8988T (cell line): ENCODE results near the gene USP34.
"Not testable (repeated sequence)": the region's sequence is repeated elsewhere in the genome, so short reads cannot be mapped to it uniquely, and the experiment has no call there.

ENCODE experiments used
- DNase-seq: peaks from one replicate; pipeline ENCODE4 v3.0.0; 2011

The USP34 gene

GRCh38 chr2:61233581-61233980, 237.3 kb downstream of the USP34 start:
- DNase-seq, result no peak

- no peak for DNase-seq
Observed at GRCh38 chr2:61229936-61230335, 241.0 kb downstream of the USP34 start.

DNA sequence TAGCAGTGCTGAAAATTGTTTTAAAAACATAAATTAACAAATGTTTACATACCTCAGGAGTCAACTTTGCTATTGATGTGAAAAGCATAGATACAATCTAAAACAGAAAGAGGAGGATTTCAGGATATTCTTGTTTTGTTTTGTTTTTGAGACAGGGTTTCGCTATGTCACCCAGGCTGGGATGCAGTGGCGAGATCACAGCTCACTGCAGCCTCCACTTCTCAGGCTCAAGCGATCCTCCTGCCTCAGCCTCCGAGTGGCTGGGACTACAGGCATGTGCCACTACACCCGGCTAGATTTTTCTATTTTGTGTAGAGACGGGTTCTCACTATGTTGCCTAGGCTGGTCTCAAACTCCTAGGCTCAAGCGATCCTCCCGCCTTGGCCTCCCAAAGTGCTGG, 248.3 kb downstream of the USP34 start:
- no peak for DNase-seq

DNA sequence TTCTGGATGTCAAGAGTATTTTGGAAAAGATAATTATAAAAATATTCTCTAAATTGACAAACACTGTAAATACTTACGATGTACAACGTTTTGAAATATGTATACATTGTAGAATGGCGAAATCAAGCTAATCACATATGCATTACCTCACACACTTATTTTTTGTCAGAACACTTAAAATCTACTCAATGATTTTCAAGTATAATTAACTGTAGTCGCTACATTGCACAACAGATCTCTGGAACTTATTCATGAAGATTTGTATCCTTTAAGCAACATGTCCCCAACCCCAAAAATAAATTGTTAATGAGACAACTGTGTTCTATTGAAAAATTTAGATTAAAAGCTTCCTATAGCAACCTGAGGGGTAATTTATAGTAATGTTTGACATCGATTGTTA, 249.1 kb downstream of the USP34 start:
- no peak for DNase-seq

GRCh38 chr2:61220768-61221167, 250.1 kb downstream of the USP34 start:
- no peak for DNase-seq

DNA sequence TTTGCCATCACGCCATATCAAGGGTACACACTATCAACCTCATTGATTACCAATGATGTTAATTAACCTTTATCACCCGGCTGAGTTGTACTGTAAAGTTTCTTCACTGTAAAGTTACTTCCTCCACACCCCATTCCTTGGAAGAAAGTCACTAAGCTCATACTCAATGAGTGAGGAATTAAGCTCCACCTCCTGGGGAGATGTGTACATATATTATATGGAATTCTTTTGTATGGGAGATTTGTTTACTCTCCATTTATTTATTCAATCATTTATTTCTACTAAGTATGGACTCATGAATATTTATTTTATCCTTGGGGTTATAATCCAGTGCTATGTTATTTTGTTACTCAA, 252.1 kb downstream of the USP34 start:
- no peak for DNase-seq

GRCh38 chr2:61218076-61218816, 252.6 kb downstream of the USP34 start:
- DNase-seq, result no peak

GRCh38 chr2:61214171-61214570, 256.7 kb downstream of the USP34 start:
- DNase-seq, result no peak

GRCh38 chr2:61210332-61210981, 260.4 kb downstream of the USP34 start:
- DNase-seq, result no peak

DNA sequence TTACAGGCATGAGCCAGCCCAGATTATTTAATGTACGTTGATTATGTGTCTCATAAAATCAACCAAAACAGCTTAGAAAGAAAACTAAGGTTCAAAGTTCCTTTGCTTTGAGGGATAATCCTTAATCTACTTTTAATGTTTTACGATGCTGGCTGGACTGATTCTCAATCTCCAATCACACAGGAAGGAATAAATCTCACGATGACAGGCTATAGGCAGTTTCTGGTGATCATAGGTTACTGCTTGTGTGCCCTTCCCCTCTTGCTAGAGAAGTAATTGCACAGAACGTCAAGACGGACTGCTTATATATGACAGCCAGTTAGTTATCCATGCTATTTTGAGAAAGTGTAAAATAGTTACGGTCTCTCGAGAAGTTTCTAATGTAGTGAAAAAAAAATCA, 265.8 kb downstream of the USP34 start:
- no peak for DNase-seq

DNA sequence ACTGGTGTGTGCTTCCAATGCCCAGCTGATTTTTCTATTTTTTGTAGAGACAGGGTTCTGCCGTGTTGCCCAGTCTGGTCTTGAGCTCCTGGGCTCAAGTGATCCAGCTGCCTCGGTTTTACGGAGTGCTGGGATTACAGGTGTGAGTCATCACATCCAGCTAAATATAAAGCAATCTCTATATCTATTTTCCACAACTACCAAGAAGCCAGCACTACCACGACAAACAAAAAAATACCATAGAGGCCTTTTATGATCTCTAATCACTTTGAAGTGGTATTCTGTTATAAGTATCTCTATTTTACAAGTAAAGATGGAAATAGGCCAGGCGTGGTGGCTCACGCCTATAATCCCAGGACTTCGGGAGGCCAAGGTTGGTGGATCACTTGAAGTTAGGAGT, 274.2 kb downstream of the USP34 start:
- no peak for DNase-seq

GRCh38 chr2:61194646-61195045, 276.2 kb downstream of the USP34 start:
- DNase-seq, result not testable (repeated sequence)

GRCh38 chr2:61193670-61194561, 277.0 kb downstream of the USP34 start:
- no peak for DNase-seq

- DNase-seq, result no peak
Observed at GRCh38 chr2:61187085-61187484, 283.8 kb downstream of the USP34 start.

DNA sequence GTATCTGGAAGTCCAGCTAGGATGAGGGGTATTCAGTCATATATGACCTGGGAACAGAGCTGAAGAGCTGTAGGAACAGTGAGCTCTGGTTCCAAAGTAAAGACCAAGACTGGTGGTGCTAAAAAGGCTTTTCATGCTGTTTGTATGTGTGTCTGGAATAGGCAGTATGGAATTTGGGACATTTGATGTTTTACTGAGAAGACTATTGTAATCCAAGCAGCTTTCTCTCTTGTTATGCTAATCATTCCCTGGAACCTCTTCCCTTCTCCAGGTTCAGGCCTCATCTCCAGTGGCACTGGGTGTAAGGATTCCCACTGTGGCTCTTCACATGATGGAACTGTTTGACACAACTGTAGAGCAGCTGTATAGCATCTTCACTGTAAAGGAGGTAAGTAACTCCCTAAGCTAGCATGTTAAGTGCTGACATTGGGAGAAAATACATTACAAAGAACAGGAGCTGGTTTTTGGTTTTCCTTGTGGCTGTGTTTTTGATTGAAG, 285.6 kb downstream of the USP34 start:
- no peak for DNase-seq

DNA sequence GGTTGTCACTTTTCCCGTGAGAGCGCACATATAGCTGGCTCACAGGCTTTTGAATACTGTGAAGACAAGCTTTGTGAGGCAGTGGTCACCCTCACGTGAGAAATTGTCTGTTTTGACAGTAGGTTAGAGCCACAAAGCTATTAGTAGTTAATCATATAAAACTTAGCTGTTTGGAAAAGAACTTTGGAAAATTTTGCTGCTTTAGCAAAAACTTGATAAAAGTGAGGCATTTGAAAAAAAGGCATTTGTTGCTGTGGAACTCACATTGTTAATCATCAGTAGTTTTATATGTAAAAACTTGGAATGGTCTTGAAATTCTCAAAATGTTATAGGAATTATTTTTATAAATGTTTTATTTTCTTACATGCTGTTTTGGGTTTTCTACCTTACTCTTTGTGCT, 286.6 kb downstream of the USP34 start:
- DNase-seq, result no peak

DNA sequence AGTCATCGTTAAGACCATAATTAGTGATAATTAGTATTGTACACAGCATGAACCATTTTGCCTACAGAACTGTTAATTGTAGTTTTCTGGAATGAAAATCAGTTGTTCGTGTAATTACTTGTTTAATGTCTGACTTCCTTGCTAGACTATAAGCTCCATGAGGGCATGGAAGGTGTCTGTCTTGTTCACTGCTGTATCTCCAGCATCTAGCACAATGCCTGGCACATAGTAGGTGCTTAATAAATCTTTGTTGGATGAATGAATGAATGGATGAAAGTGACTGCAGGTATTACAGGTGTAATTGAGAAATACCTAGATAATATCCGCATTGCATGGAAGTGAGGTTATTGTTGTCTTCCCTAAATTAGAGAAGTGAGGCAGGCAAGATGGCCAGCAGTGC, 287.1 kb downstream of the USP34 start:
- DNase-seq, result no peak

- DNase-seq, result no peak
Observed at GRCh38 chr2:61182059-61182383, 288.9 kb downstream of the USP34 start.

DNA sequence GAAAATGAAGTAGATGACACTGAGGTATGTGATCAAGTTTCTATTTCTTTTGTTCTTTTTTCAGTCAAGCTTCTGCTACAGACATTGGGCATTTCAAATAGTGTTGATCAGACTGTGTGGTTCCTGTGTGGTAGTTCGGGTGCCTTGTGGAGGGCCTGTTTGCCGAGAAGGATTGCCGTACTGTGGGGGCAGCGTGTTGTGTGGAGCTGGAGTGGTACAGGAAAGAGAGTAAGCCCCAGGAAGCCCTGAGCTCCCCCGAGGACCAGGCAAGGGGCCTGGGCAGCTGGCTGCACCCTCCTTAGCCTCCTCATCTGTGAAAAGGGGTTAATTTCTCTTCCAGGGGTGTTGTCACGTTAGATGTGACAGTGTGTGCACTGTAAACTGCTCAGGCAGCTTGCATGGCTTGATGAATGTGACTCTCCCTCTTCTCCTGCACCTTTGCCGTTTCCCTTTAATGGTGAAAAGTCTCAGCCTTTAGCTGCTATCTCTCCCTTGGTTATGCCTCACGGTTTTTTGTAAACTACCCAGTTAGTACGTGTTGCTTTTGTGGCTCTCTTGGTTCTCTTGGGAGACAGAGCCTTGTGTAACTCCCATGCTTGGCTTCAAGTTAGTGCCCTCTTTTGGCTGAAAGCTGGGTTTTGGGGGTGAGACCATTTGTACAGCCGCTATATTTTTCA, 289.4 kb downstream of the USP34 start:
- no peak for DNase-seq

- no peak for DNase-seq
Observed at GRCh38 chr2:61180686-61181085, 290.2 kb downstream of the USP34 start.

- DNase-seq, result no peak
Observed at GRCh38 chr2:61179701-61180639, 290.9 kb downstream of the USP34 start.
